Common myeloid progenitor, CD34-positive (primary cell): Measurements from ENCODE around the gene GNB5.
A peak's percentile ranks its signal among the peaks of the same experiment; 100 is the strongest.
"Not testable (repeated sequence)": the region's sequence is repeated elsewhere in the genome, so short reads cannot be mapped to it uniquely, and the experiment has no call there.

Experiments
- CTCF ChIA-PET: fragments of 350-600 bp; sonication (Branson Sonifier 250); formaldehyde crosslinking; loops from one replicate; lab custom pipeline; 2021; ENCODE audit warnings: antibody characterized with exemption; lab: Charles Lee
- POLR2A ChIA-PET: fragments of 350-600 bp; sonication (Branson Sonifier 250); formaldehyde crosslinking; loops from one replicate; lab custom pipeline; 2021; ENCODE audit warnings: antibody characterized with exemption; lab: Charles Lee
- DNase-seq, 3 donors: peaks; one replicate each; pipeline versions ENCODE4 v3.0.0 to v3.0.0-alpha.2; 2013
- H3K27ac ChIP-seq, 2 experiments: 1 replicate in 1 of 2; 2 replicates in 1 of 2; pipeline ENCODE4 v1.7.0; 2013; ENCODE audit warnings: inconsistent platforms in 2 of 2, low read length in 2 of 2, mild to moderate bottlenecking in 2 of 2, low read depth in 1 of 2, moderate library complexity in 1 of 2; ENCODE audit not compliant: severe bottlenecking in 2 of 2, insufficient read depth in 1 of 2, poor library complexity in 1 of 2
- H3K27me3 ChIP-seq, 5 experiments: replicated peaks in 2 of 5; 1 replicate in 3 of 5; 2 replicates in 2 of 5; pipeline versions ENCODE4 v1.6.1 to v1.7.0; 2013; ENCODE audit warnings: low read length in 4 of 5, mild to moderate bottlenecking in 2 of 5, moderate library complexity in 2 of 5, inconsistent platforms in 1 of 5; ENCODE audit not compliant: insufficient read depth in 5 of 5, control insufficient read depth in 4 of 5
- H3K36me3 ChIP-seq, 4 experiments: 1 replicate in 2 of 4; 2 replicates in 2 of 4; pipeline versions ENCODE4 v1.6.1 to v1.7.0; 2013; ENCODE audit warnings: low read length in 3 of 4, control low read depth in 1 of 4, mild to moderate bottlenecking in 1 of 4; ENCODE audit not compliant: control insufficient read depth in 4 of 4, insufficient read depth in 4 of 4
- H3K4me1 ChIP-seq, 4 experiments: 1 replicate in 3 of 4; 2 replicates in 1 of 4; pipeline versions ENCODE4 v1.6.1 to v1.7.1; 2013; ENCODE audit warnings: low read length in 3 of 4, mild to moderate bottlenecking in 3 of 4, control low read depth in 1 of 4, inconsistent platforms in 1 of 4, moderate library complexity in 1 of 4; ENCODE audit not compliant: control insufficient read depth in 4 of 4, insufficient read depth in 4 of 4; ENCODE audit errors: control extremely low read depth in 1 of 4
- H3K4me3 ChIP-seq, 7 experiments: 1 replicate in 4 of 7; 2 replicates in 3 of 7; pipeline versions ENCODE4 v1.5.1 to v1.7.0; 2013; ENCODE audit warnings: mild to moderate bottlenecking in 7 of 7, low read length in 6 of 7, moderate library complexity in 6 of 7, inconsistent platforms in 2 of 7, low read depth in 2 of 7, control low read depth in 1 of 7; ENCODE audit not compliant: insufficient read depth in 4 of 7, control insufficient read depth in 1 of 7; ENCODE audit errors: extremely low read depth in 1 of 7
- H3K9me3 ChIP-seq, 5 experiments: 1 replicate in 4 of 5; 2 replicates in 1 of 5; pipeline versions ENCODE4 v1.6.1 to v1.7.1; 2013; ENCODE audit warnings: low read length in 4 of 5, mild to moderate bottlenecking in 2 of 5, inconsistent platforms in 1 of 5, low read depth in 1 of 5, moderate library complexity in 1 of 5; ENCODE audit not compliant: control insufficient read depth in 4 of 5, insufficient read depth in 2 of 5; ENCODE audit errors: control extremely low read depth in 1 of 5
- WGBS: methylation state at CpG from one replicate; pipeline ENCODE4 v1.1.5; 2013; ENCODE audit not compliant: insufficient coverage; 5-methylcytosine and 5-hydroxymethylcytosine counted together

GNB5 gene

GRCh38 chr15:52100807-52101442 lies 90.3 kb downstream of the GNB5 start:
- peak; percentile 76 to 93 (median 92) for DNase-seq
- Histone ChIP-seq H3K27me3 (no peaks in the 10 kb centered on the region), H3K4me1 (peaks cover 0 to 45% (median 14%) of the 10 kb centered on the region in 4 experiments), H3K27ac (no peak overlapping the region), H3K9me3 (no peaks in the 10 kb centered on the region), H3K4me3 (no peak overlapping the region), H3K36me3 (no peaks in the 10 kb centered on the region)
- 79% methylated on average over 4 of the region's 6 CpGs for WGBS
- CTCF ChIA-PET = interaction anchor here (1.3 to 2.1 kb wide), 2 partner anchors 11 kb away, joined by 4 to 8 read pairs; partner anchors contain the start of gene BCL2L10
- POLR2A ChIA-PET = no interaction called here

DNA sequence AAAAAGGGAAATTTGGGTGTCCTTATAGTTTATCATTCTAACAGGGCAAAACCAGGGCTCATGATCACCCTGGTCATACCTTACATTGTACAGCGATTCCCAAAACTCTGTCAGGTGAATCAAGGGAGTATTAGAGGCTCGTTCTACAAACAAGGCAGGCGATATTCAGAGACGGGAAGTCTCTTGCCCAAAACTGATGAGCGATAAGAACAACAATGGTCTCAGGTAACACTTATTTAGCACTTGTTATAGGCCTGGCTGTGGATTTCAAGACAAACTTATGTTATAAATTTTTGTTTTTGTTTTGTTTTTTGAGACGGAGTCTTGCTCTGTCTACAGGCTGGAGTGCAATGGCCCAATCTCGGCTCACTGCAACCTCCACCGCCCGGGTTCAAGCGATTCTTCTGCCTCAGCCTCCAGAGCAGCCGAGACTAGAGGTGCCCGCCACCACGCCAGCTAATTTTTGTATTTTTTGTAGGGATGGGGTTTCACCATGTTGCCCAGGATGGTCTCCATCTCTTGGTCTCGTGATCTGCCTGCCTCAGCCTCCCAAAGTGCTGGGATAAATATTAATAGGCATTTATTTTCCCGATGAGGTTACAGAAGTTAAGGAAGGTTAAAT lies 91.4 kb downstream of the GNB5 start:
- WGBS = 99% methylated on average over 14 of the region's 15 CpGs
- CTCF ChIA-PET = interaction anchor here (1.0 to 2.1 kb wide), 3 partner anchors 10 to 17 kb away, joined by 4 to 8 read pairs (median 5); partner anchors contain the start of gene BCL2L10
- POLR2A ChIA-PET = no interaction called here
- Histone ChIP-seq H3K27me3 (no peaks in the 10 kb centered on the region), H3K27ac (no peak overlapping the region), H3K4me1 (peaks cover 0 to 52% (median 24%) of the 10 kb centered on the region in 4 experiments), H3K36me3 (no peaks in the 10 kb centered on the region), H3K9me3 (no peaks in the 10 kb centered on the region), H3K4me3 (no peak overlapping the region)
- DNase-seq = no peak

DNA sequence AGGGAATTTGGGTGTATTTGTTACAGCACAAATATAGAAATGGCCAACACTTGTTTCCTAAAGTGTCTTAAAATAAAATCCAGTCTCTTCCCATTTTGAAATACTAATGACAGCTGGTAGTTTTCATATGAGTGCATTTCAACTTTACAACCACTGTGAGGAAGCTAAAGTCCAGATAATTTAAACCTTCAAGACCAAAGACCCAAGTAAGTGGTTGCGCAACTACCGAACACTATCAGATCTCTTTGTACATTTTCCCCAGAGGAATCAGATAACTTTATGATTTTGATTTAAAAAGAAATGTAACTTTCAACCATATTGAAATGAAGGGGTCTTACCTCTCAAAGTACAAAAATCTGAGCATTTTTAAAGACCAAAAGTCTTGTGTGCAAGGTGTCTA lies 92.9 kb downstream of the GNB5 start:
- H3K27ac ChIP-seq = no peak overlapping the region
- H3K4me1 ChIP-seq = peaks cover 1 to 57% (median 36%) of the 10 kb centered on the region in 4 experiments
- H3K4me3 ChIP-seq = no peak overlapping the region
- H3K27me3 ChIP-seq = no peaks in the 10 kb centered on the region
- no peaks in the 10 kb centered on the region for H3K36me3 ChIP-seq
- no CpG with 5 or more reads among the region's 2 CpGs for WGBS
- ChIA-PET CTCF (interaction anchor here (1.0 to 1.8 kb wide), 7 partner anchors 9 to 40 kb away, joined by 3 to 10 read pairs (median 5); partner anchors contain the start of gene BCL2L10), POLR2A (no interaction called here)
- DNase-seq = peak in 1 of 3 donors; percentile 29
- no peaks in the 10 kb centered on the region for H3K9me3 ChIP-seq

DNA sequence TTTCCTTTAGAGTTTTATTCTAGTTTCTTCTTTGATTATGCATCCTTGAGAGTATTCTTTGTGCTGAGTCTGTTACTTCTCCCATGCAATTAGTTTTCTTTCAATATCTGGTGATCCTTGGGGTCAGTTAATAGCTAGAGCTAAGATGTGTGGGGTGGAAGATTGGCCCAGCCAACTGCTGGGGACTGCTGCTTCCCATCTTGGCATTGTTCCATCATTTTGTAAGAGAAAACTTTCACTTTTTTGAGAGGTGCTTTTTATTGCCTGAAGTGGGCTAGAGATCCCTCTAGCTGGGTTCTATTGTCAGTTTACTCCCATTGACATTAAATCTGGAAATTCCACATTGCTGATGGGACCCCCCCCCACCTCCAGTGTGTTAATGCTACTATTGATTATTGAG lies 94.0 kb downstream of the GNB5 start:
- H3K27me3 ChIP-seq = no peaks in the 10 kb centered on the region
- peak in 2 of 3 donors; percentile 48 to 51 for DNase-seq
- H3K4me3 ChIP-seq = no peak overlapping the region
- no peaks in the 10 kb centered on the region for H3K36me3 ChIP-seq
- H3K27ac ChIP-seq = no peak overlapping the region
- peaks cover 5 to 56% (median 45%) of the 10 kb centered on the region in 4 experiments for H3K4me1 ChIP-seq
- ChIA-PET CTCF (interaction anchor here (1.0 to 1.8 kb wide), 7 partner anchors 10 to 40 kb away, joined by 3 to 10 read pairs (median 5); partner anchors contain the start of gene BCL2L10), POLR2A (interaction anchor here (0.6 kb wide), 1 partner anchor 18 kb away, joined by 3 read pairs; no protein-coding TSS in a partner anchor)
- no peaks in the 10 kb centered on the region for H3K9me3 ChIP-seq

DNA sequence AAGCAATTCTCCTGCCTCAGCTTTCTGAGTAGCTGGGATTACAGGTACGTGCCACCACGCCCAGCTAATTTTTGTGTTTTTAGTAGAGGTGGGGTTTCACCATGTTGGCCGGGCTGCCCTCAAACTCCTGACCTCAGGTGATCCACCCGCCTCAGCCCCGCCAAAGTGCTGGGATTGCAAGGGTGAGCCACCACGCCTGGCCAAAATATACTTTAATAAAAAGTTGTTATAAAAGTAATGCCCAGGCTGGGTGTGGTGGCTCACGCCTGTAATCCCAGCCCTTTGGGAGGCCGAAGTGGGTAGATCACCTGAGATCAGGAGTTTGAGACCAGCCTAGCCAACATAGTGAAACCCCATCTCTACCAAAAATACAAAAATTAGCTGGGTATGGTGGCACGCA lies 94.7 kb downstream of the GNB5 start:
- POLR2A ChIA-PET, H3K27ac ChIP-seq, H3K9me3 ChIP-seq, DNase-seq, H3K27me3 ChIP-seq, H3K36me3 ChIP-seq, H3K4me3 ChIP-seq: not testable (repeated sequence)
- peaks cover 5 to 51% (median 44%) of the 10 kb centered on the region in 4 experiments for H3K4me1 ChIP-seq
- no CpG with 5 or more reads among the region's 9 CpGs for WGBS
- CTCF ChIA-PET = interaction anchor here (1.6 to 1.8 kb wide), 2 partner anchors 15 to 41 kb away, joined by 5 to 10 read pairs; partner anchors contain the start of gene BCL2L10

- ChIA-PET CTCF (no interaction called here), POLR2A (no interaction called here)
- no peaks in the 10 kb centered on the region for H3K36me3 ChIP-seq
- H3K4me3 ChIP-seq = no peak overlapping the region
- H3K4me1 ChIP-seq = peaks cover 5 to 51% (median 43%) of the 10 kb centered on the region in 4 experiments
- H3K27ac ChIP-seq = no peak overlapping the region
- DNase-seq = peak in 2 of 3 donors; percentile 50 to 53
- H3K27me3 ChIP-seq = no peaks in the 10 kb centered on the region
- no peaks in the 10 kb centered on the region for H3K9me3 ChIP-seq
- whole genome bisulfite sequencing = no CpG with 5 or more reads among the region's 4 CpGs
Observed at GRCh38 chr15:52095597-52096262, 95.5 kb downstream of the GNB5 start.
